ENCODE data around the gene PFDN6. TPM values are rescaled to one million over a fixed set of nuclear protein-coding genes. Genes with fewer than 3 reads are reported as not detected.
A peak's percentile ranks its signal among the peaks of the same experiment; 100 is the strongest.

Gene PFDN6
- total and polyA plus RNA-seq, 2 of the 13 experiments (the other 11 are each of a cell fraction or from before 2014, with no cell fraction given), result 75.5 to 87.0 TPM

GRCh38 chr6:33312361-33313104 is 23.1 kb downstream of the PFDN6 start (continued):
- peak; percentile 85 for TF ChIP-seq TFE3 (CRISPR knock-in tag; IDR thresholded peaks at IDR 0.05)
- TF ChIP-seq ZKSCAN8 (CRISPR knock-in tag; IDR thresholded peaks at IDR 0.05; ENCODE audit: borderline replicate concordance), result no peak; the same call in 1 of the 2 replicates
- TF ChIP-seq E2F5 (CRISPR knock-in tag; conservative IDR thresholded peaks at IDR 0.05), result 0 out of 2 replicates have a peak, but pooled peaks have one; percentile 21
- TF ChIP-seq ZNF33B (CRISPR knock-in tag; IDR thresholded peaks at IDR 0.05), result no peak; the same call in 1 of the 2 replicates
- TF ChIP-seq ZFP90 (CRISPR knock-in tag; IDR thresholded peaks at IDR 0.05; ENCODE audit: borderline replicate concordance), result 0 out of 2 replicates have a peak, but pooled peaks have one; percentile 49
- peak; percentile 22; the same call in 1 of the 2 replicates for TF ChIP-seq STAG1 (CRISPR knock-in tag; IDR thresholded peaks at IDR 0.05)
- TF ChIP-seq ZNF788 (CRISPR knock-in tag; IDR thresholded peaks at IDR 0.05; ENCODE audit: borderline replicate concordance), result peak; percentile 84
- peak; percentile 40; the same call in 1 of the 2 replicates for TF ChIP-seq GMEB1 (CRISPR knock-in tag; IDR thresholded peaks at IDR 0.05; ENCODE audit: borderline replicate concordance)
- TF ChIP-seq TEAD3 (CRISPR knock-in tag; optimal IDR thresholded peaks at IDR 0.05; ENCODE audit: borderline replicate concordance), result peak; percentile 59
- no peak for TF ChIP-seq IRF1 (CRISPR knock-in tag; IDR thresholded peaks at IDR 0.05; ENCODE audit: low read depth)
- TF ChIP-seq SOX6 (IDR thresholded peaks at IDR 0.05), result no peak
- peak; percentile 49; the same call in 1 of the 2 replicates for TF ChIP-seq SOX6 (CRISPR knock-in tag; IDR thresholded peaks at IDR 0.05)
- TF ChIP-seq YY1 (IDR thresholded peaks at IDR 0.05; ENCODE audit: insufficient read depth, insufficient replicate concordance, low read depth, low read length), result peak; percentile 34
- peak; percentile 88 for TF ChIP-seq MYPOP (CRISPR knock-in tag; IDR thresholded peaks at IDR 0.05)
- TF ChIP-seq KDM5B (CRISPR knock-in tag; IDR thresholded peaks at IDR 0.05; ENCODE audit: borderline replicate concordance), result peak; percentile 38
- TF ChIP-seq XBP1 (CRISPR knock-in tag; IDR thresholded peaks at IDR 0.05), result no peak
- TF ChIP-seq DNMT3B (CRISPR knock-in tag; conservative IDR thresholded peaks at IDR 0.05), result no peak
- no peak for TF ChIP-seq ZNF580 (CRISPR knock-in tag; IDR thresholded peaks at IDR 0.05; ENCODE audit: borderline replicate concordance, low read depth)
- TF ChIP-seq MAZ (IDR thresholded peaks at IDR 0.05; ENCODE audit: borderline replicate concordance, low read depth, low read length), result peak; percentile 54
- TF ChIP-seq MAZ (CRISPR knock-in tag; IDR thresholded peaks at IDR 0.05; ENCODE audit: low read depth), result peak; percentile 89
- TF ChIP-seq ZNF362 (CRISPR knock-in tag; IDR thresholded peaks at IDR 0.05; ENCODE audit: borderline replicate concordance), result peak; percentile 69; the same call in 1 of the 2 replicates
